ENCODE measurements around the gene SRSF7.
A peak's percentile ranks its signal among the peaks of the same experiment; 100 is the strongest.

The SRSF7 gene

DNA sequence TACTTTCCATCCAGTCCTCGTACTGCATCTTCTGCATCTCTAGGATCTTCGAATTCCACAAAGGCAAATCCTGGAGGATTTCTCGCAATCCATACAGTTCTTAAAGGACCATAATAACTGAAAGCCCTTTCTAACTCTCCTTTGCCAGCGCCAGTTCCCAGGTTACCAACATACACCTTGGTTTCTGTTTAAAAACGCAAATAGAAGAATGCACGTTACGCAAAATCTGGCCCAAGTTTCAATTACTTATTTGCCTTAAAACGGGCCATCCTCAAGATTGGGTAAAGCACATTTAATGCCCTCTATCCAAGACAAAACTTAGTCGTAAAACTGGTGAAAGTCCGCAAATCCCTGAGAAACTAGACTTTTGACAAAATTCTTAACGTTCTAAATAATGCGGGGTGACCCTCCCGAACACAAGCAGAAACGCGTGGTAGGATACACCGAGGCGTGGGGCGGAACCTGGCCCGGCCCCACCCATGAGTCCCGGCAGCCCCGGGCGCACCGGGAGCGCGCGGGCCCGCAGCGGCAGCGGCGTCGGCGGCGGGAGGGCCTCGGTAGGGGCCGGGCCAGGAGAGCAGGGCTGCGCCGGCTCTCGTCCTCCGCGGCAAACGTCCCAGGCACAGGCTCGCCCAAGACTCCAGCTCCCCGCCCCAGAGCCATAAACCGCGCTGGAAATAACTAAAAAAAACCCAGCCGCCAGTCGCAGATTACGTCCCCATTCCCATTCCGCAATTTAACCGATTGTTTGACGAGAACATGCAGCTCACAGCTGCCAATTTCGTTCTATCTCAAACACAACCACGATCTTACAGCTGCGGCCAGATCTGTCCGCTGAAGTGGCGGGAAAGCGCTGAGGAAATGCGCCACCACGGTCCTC, 910 bp downstream of the SRSF7 start:
- no peak for TF ChIP-seq POLR2AphosphoS5 (IDR thresholded peaks at IDR 0.05; ENCODE audit: borderline replicate concordance, low read depth, low read length)
- TF ChIP-seq FOXP2 (optimal IDR thresholded peaks at IDR 0.05; ENCODE audit: control extremely low read depth, extremely low read length, insufficient read depth), result no peak
- no peak for TF ChIP-seq EZH2 (IDR thresholded peaks at IDR 0.05)
- DNase-seq (ENCODE audit: low read depth, low spot score), result no peak
- no peaks in the 10 kb centered on the region for H3K9me3 ChIP-seq (ENCODE audit: low read depth, low read length)
- peak overlapping the region; percentile 92 for H3K4me3 ChIP-seq
- H3K27ac ChIP-seq, result peak overlapping the region; percentile 92
- peak overlapping the region; percentile 97 for H3K9ac ChIP-seq (ENCODE audit: insufficient read length)
- peaks cover 50% of the 10 kb centered on the region for H3K36me3 ChIP-seq (ENCODE audit: insufficient read depth, low read length)

DNA sequence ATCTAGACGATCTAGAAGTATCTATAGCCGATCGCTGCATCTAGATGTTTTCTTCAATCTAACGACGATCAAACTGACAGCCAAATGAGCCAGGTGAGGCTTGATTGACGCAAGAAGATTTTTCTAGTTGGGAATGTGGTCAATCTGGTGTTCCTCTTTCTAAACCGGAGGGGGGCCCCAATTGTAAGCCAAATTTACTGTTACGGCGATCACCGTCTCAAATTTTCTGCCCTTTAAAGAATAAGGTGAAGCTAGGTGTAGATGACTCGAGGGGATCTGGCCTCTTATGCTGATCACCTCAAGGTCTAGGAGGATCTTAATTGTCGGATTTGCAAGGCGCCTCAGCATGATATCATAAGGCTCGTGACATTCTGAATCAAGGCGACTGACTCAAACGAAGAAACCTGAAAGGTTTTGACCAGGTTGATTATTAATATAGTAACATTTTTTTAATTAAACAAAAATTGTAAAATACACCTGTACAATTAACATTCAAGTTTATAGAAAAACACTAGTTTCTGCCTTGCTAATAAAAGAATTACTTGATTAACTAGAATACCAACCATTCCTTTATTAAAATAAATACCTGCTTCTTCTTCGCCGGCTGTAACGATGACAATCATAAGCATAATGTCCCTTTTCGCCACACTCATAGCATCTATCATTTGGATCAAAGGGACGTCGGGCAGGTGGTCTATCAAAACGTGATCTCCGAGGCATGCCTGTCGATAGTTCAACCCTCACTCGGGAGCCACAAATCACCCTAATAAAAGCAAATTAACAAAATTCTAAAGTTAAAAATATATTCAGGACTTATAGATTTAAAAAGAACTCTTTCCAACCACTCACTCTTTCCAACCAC, 2.0 kb downstream of the SRSF7 start:
- DNase-seq (ENCODE audit: low read depth, low spot score), result no peak
- Histone ChIP-seq H3K9me3 (ENCODE audit: low read depth, low read length) (no peaks in the 10 kb centered on the region), H3K27ac (peak overlapping the region; percentile 71), H3K9ac (ENCODE audit: insufficient read length) (peak overlapping the region; percentile 97), H3K36me3 (ENCODE audit: insufficient read depth, low read length) (peaks cover 61% of the 10 kb centered on the region), H3K4me3 (peak overlapping the region; percentile 92)
- no peak for TF ChIP-seq EZH2 (IDR thresholded peaks at IDR 0.05)
- peak; percentile 12; the same call in 1 of the 2 replicates for TF ChIP-seq POLR2AphosphoS5 (IDR thresholded peaks at IDR 0.05; ENCODE audit: borderline replicate concordance, low read depth, low read length)

DNA sequence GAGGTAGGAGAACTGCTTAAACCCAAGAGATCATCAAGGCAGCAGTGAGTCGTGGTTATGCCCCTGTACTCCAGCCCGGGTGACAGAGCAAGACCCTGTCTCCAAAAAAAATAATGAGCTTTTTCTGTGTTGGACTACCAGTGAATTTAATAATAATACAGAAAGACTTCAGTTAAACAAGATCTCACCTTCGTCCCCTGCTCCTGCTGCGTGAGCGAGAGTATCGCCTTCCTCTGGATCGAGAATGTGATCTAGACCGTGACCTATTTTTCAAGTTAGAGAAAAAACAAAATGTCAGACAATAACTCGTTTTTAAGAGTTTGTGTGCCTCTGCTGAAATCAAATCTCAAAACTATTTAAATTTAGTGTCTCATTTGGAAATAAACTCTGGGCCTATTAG, 2.8 kb downstream of the SRSF7 start:
- TF ChIP-seq FOXP2 (optimal IDR thresholded peaks at IDR 0.05; ENCODE audit: control extremely low read depth, extremely low read length, insufficient read depth) (no peak), EZH2 (IDR thresholded peaks at IDR 0.05) (no peak), POLR2AphosphoS5 (IDR thresholded peaks at IDR 0.05; ENCODE audit: borderline replicate concordance, low read depth, low read length) (no peak)
- Histone ChIP-seq H3K27ac (peak overlapping the region; percentile 71), H3K4me3 (peak overlapping the region; percentile 92), H3K9ac (ENCODE audit: insufficient read length) (peak overlapping the region; percentile 97), H3K9me3 (ENCODE audit: low read depth, low read length) (no peaks in the 10 kb centered on the region), H3K36me3 (ENCODE audit: insufficient read depth, low read length) (peaks cover 68% of the 10 kb centered on the region)
- no peak for DNase-seq (ENCODE audit: low read depth, low spot score)

DNA sequence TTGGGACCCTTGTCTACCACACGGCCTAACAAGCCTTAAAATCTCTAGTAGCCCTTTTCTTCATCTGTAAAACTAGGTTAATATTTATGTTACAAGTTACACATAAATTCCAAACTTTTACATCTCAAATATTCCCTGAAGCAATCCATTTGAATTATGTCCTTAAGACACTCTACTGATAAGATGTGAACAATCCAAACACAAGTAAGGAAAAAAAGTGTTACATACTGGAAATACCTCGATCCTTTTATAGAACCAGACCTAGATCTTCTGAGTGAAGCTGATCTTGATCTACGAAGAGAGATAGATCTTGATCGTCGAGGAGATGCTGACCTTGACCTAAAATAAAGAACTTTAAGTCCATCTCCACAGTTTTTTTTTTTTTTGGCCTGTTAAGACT, 3.3 kb downstream of the SRSF7 start:
- H3K9ac ChIP-seq (ENCODE audit: insufficient read length), result peak overlapping the region; percentile 97
- H3K9me3 ChIP-seq (ENCODE audit: low read depth, low read length), result no peaks in the 10 kb centered on the region
- peak overlapping the region; percentile 92 for H3K4me3 ChIP-seq
- no peak for DNase-seq (ENCODE audit: low read depth, low spot score)
- H3K36me3 ChIP-seq (ENCODE audit: insufficient read depth, low read length), result peaks cover 74% of the 10 kb centered on the region
- H3K27ac ChIP-seq, result peak overlapping the region; percentile 71
- TF ChIP-seq EZH2 (IDR thresholded peaks at IDR 0.05), result no peak

DNA sequence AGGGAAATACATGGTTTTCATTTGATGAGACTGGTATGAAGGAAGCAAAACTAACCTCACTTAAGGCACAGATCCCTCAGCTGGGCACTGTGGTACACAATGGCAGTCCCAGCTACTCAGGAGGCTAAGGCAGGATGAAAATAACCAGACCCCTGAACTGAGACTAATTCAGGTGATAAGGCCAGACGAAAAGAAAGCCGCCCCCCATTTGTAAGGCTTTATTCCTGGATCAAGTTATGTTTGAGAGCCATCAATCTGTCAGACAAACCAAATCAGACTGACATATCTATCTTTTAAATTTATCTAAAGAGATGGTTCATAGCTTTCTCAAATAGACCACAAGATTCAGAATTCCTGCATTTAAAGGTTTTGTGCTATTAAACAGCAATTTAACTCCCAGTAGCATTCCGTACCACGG, 4.1 kb downstream of the SRSF7 start:
- DNase-seq (ENCODE audit: low read depth, low spot score), result no peak
- Histone ChIP-seq H3K36me3 (ENCODE audit: insufficient read depth, low read length) (peaks cover 82% of the 10 kb centered on the region), H3K9ac (ENCODE audit: insufficient read length) (peak overlapping the region; percentile 97), H3K27ac (peak overlapping the region; percentile 71), H3K4me3 (peak overlapping the region; percentile 92), H3K9me3 (ENCODE audit: low read depth, low read length) (no peaks in the 10 kb centered on the region)
- no peak for TF ChIP-seq EZH2 (IDR thresholded peaks at IDR 0.05)
- TF ChIP-seq FOXP2 (optimal IDR thresholded peaks at IDR 0.05; ENCODE audit: control extremely low read depth, extremely low read length, insufficient read depth), result no peak
- TF ChIP-seq POLR2AphosphoS5 (IDR thresholded peaks at IDR 0.05; ENCODE audit: borderline replicate concordance, low read depth, low read length), result no peak

DNA sequence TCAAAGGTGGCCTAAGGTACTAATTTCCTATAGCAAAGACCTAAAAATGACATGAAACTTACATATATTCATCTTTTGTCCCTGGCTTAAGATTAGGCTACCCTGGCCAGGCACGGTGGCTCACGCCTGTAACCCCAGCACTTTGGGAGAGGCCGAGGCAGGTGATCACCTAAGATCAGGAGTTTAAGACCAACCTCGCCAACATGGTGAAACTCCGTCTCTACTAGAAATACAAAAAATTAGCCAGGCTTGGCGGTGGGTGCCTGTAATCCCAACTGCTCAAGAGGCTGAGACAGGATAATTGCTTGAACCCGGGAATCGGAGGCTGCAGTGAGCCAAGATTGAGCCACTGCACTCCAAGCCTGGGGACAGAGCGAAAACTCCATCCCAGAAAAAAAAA, 5.9 kb downstream of the SRSF7 start:
- Histone ChIP-seq H3K4me3 (no peak overlapping the region; the same call in 1 of the 2 replicates), H3K9me3 (ENCODE audit: low read depth, low read length) (no peaks in the 10 kb centered on the region), H3K9ac (ENCODE audit: insufficient read length) (no peak overlapping the region), H3K27ac (peak overlapping the region; percentile 33; the same call in 1 of the 2 replicates), H3K36me3 (ENCODE audit: insufficient read depth, low read length) (peaks cover 99% of the 10 kb centered on the region)
- no peak for DNase-seq (ENCODE audit: low read depth, low spot score)
- no peak for TF ChIP-seq EZH2 (IDR thresholded peaks at IDR 0.05)
- TF ChIP-seq FOXP2 (optimal IDR thresholded peaks at IDR 0.05; ENCODE audit: control extremely low read depth, extremely low read length, insufficient read depth), result no peak
- no peak for TF ChIP-seq POLR2AphosphoS5 (IDR thresholded peaks at IDR 0.05; ENCODE audit: borderline replicate concordance, low read depth, low read length)

DNA sequence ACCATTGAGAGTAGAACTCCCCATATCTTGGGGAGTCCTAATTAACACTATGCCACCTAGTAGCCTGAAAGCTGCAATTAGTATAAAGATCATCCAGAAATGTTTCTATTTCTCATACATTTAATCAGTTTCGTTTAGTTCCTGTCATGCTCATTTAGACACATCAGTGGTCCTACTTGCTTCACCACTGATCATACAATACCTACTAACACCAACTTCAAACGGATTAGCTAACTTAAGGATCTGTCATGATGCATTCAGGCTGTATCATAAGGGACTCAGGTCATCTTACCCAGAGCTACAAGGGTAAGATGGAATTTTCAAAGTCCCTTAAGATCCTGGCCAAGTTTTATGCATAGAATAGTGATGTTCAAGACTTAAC, 6.8 kb downstream of the SRSF7 start:
- H3K27ac ChIP-seq, result no peak overlapping the region

More for the DNA sequence above, 6.8 kb downstream of the SRSF7 start:
- no peak overlapping the region for H3K4me3 ChIP-seq
- peaks cover 99% of the 10 kb centered on the region for H3K36me3 ChIP-seq (ENCODE audit: insufficient read depth, low read length)
- 0 out of 2 replicates have a peak, but pooled peaks cover 4% of the 10 kb centered on the region for H3K9me3 ChIP-seq (ENCODE audit: low read depth, low read length)
- H3K9ac ChIP-seq (ENCODE audit: insufficient read length), result no peak overlapping the region
- DNase-seq (ENCODE audit: low read depth, low spot score), result no peak
- TF ChIP-seq EZH2 (IDR thresholded peaks at IDR 0.05) (no peak), POLR2AphosphoS5 (IDR thresholded peaks at IDR 0.05; ENCODE audit: borderline replicate concordance, low read depth, low read length) (no peak), FOXP2 (optimal IDR thresholded peaks at IDR 0.05; ENCODE audit: control extremely low read depth, extremely low read length, insufficient read depth) (no peak)
